Measurements from ENCODE around the gene TRERF1. TPM values are rescaled to one million over a fixed set of nuclear protein-coding genes. Genes with fewer than 3 reads are reported as not detected.

TRERF1 gene
- total RNA-seq, 1 donor from 2014 or later = 37.3 TPM

DNA sequence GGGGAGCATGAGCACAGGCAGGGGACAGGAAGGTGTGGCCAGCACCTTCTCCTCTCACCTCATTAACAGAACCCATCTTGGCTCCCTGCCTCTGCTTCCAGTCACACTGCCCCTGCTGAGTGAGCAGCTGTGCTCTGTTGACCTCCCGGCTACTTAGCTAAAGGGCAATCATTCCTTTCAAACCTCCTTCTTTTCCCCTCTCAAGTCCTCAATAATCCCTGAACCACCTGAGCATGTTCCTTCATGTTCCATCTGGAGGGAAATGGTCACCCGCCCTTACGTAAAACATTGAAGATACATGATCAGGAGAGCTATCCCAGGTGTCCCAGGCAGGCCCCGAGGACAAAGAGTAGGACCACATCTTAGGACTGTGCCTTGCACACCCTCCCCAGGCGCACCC lies 212.4 kb downstream of the TRERF1 start:
- Mint-ChIP-seq H3K9me3 (no peaks in the 10 kb centered on the region), H3K4me3 (no peak overlapping the region), H3K27me3 (no peaks in the 10 kb centered on the region), H3K4me1 (no peaks in the 10 kb centered on the region), H3K36me3 (ENCODE audit: low read depth) (peaks cover 45% of the 10 kb centered on the region), H3K27ac (peak overlapping the region; percentile 55)
- intact Hi-C loops (cut with micrococcal nuclease) = no loop called here
- DNase-seq = no peak

DNA sequence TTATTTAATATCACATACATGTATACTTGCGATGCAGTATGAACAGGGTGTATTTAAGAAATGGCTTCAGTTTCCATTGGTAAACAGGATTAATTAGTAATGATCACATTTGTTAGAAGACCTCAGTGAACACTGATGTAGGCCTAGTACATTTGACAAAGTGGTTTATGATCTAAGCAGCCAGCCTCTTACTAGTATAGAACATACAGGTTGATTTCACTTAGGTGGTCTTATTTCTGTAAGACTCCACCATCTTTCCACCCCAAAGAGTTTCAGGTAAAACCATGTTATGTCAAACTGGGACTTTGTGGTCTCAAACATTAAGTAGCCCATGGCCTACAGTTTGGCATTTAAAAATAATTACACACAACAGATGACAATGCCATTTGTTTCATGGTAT lies 213.9 kb downstream of the TRERF1 start:
- H3K9me3 Mint-ChIP-seq = no peaks in the 10 kb centered on the region
- H3K4me3 Mint-ChIP-seq = no peak overlapping the region
- no peaks in the 10 kb centered on the region for H3K4me1 Mint-ChIP-seq
- intact Hi-C loops (cut with micrococcal nuclease) = no loop called here
- peaks cover 42% of the 10 kb centered on the region for H3K36me3 Mint-ChIP-seq (ENCODE audit: low read depth)
- H3K27ac Mint-ChIP-seq = no peak overlapping the region
- DNase-seq = no peak
- no peaks in the 10 kb centered on the region for H3K27me3 Mint-ChIP-seq

DNA sequence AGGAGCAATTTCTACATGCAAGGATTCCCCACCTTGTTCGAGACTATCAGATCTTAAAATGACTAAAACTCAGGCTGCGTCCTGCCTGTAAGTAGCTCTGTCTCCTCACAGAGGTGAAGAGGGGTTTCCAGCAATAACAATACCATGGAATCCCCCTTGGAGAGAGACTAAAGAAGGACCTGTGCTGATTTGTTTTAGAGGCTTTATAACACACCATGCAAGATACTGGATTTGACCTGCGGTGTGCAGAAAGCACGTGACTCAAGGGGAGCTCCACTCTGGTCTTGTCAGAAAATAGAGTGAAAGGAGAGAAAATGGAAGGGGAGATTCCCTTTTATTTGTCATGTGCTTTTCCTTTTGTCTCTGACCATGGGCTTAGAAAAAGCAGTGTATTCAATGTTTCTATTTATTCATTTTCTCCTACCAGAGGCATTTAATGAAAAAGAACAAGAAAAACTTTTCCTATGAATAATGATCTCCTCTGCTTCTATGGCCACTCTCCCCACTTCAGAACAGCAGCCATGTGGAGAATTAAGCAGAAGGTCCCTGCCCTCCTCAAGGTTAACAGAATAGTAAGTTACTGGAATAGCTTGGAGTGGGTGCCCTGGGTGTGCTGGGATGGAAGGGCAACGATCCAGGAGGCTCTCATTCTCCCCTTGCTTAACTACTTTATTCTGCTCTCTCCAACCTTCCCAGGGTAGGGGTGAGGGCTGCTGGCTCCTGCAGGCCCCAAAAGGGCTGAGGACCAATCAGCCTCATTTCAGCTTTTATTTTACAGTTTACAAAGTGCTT lies 214.8 kb downstream of the TRERF1 start:
- no peaks in the 10 kb centered on the region for H3K9me3 Mint-ChIP-seq
- H3K27me3 Mint-ChIP-seq = no peaks in the 10 kb centered on the region
- peaks cover 44% of the 10 kb centered on the region for H3K36me3 Mint-ChIP-seq (ENCODE audit: low read depth)
- H3K27ac Mint-ChIP-seq = peak overlapping the region; percentile 74
- no peaks in the 10 kb centered on the region for H3K4me1 Mint-ChIP-seq
- DNase-seq = no peak
- H3K4me3 Mint-ChIP-seq = no peak overlapping the region
- intact Hi-C loops (cut with micrococcal nuclease) = no loop called here

DNA sequence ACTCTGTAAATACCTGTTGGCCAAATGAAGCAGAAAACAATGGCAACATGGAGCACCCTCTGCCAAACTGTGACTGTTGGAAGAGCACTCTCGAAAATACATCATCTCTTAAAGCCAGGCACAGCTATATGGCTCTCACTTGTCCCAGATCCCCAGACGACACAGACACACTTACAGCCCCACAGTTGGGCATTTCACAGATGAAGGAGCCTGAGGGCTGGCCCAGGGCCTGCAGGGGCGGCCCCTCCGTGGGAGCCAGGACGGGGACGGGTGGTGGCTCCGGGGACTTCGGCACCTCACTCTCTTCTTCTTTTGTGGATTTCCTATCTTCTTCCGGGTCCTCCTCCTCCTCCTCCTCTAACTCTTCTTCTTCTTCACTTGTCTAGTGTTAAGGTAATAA lies 215.7 kb downstream of the TRERF1 start:
- H3K9me3 Mint-ChIP-seq = no peaks in the 10 kb centered on the region
- H3K27ac Mint-ChIP-seq = peak overlapping the region; percentile 47
- H3K36me3 Mint-ChIP-seq (ENCODE audit: low read depth) = peaks cover 41% of the 10 kb centered on the region
- no peak for DNase-seq
- intact Hi-C loops (cut with micrococcal nuclease) = no loop called here
- no peak overlapping the region for H3K4me3 Mint-ChIP-seq
- H3K4me1 Mint-ChIP-seq = no peaks in the 10 kb centered on the region
- no peaks in the 10 kb centered on the region for H3K27me3 Mint-ChIP-seq

DNA sequence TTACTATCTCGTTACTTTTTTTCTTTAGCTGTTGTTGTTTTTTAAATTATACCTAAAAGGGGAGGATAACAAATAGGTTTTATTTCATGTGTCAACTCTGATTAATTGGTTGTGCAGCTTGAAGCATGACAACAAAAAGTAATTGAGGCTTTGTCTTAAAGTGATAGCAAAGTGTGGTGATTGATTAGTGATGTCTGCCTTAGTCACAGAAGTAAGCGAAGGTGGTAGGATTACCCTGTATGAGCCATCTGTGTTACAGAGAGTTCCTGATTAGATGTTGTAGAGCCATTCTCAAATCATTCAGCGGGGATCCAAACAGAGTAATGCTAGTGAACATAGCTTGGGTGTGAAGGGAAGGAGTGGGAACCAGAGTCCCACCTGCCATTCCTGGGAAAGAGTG lies 219.7 kb downstream of the TRERF1 start:
- no peak overlapping the region for H3K27ac Mint-ChIP-seq
- DNase-seq = no peak
- intact Hi-C loops (cut with micrococcal nuclease) = no loop called here
- H3K4me3 Mint-ChIP-seq = no peak overlapping the region
- H3K9me3 Mint-ChIP-seq = no peaks in the 10 kb centered on the region
- no peaks in the 10 kb centered on the region for H3K27me3 Mint-ChIP-seq
- no peaks in the 10 kb centered on the region for H3K4me1 Mint-ChIP-seq
- H3K36me3 Mint-ChIP-seq (ENCODE audit: low read depth) = peaks cover 43% of the 10 kb centered on the region

DNA sequence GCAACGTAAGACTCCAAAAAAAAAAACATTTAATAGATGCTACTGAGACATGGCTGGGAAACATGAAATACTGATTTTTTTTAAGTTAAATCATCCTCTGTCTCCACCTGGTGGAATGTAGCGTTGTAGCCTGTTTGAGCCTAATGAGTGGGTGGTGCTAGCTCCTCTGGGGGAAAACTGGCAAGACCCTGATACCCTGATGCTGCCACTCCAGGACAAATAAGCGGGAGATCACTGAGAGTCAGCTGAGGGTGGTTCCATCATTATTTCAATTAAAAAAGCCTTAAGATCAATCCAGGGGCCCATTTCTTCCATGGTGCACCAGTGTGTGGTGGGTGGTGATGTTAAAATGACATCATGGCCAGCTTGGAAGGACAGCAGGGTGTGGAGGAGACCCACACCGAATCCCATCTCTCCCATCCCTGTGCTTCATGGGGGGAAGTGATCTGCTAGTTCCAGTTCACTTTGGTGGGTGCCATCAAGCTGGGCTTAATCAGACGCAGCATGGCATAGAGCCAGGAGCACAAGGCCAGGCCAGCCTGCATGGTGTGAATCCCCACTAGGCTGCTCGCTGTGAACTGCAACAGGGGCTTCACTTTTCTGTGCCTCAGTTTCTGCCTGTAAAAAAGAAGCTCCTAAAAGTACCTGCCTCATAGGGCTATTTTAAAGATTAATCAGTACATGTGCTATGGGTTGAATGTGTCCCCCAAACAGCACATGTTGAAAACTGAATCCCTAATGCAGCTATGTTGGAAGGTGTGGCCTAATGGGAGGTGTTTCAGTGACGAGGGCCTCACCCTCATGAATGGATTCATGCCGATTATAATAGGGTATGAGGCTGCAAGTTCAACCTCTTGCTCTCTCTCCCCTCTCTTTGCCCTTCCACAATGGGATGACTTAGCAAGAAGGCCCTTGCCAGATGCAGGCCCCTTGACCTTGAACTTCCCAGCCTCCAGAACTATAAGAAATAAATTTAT lies 221.1 kb downstream of the TRERF1 start:
- no peak overlapping the region for H3K27ac Mint-ChIP-seq
- no peak for DNase-seq

GRCh38 chr6:42229506-42230119 lies 222.1 kb downstream of the TRERF1 start:
- Mint-ChIP-seq H3K36me3 (ENCODE audit: low read depth) (peaks cover 30% of the 10 kb centered on the region), H3K4me3 (no peak overlapping the region), H3K27ac (peak overlapping the region; percentile 56), H3K4me1 (peaks cover 1% of the 10 kb centered on the region), H3K27me3 (no peaks in the 10 kb centered on the region), H3K9me3 (no peaks in the 10 kb centered on the region)
- DNase-seq = no peak
- intact Hi-C loops (cut with micrococcal nuclease) = no loop called here

More for the DNA sequence above, 221.1 kb downstream of the TRERF1 start:
- Mint-ChIP-seq H3K4me3 (no peak overlapping the region), H3K4me1 (no peaks in the 10 kb centered on the region), H3K9me3 (no peaks in the 10 kb centered on the region), H3K27me3 (no peaks in the 10 kb centered on the region), H3K36me3 (ENCODE audit: low read depth) (peaks cover 35% of the 10 kb centered on the region)
- intact Hi-C loops (cut with micrococcal nuclease) = no loop called here

DNA sequence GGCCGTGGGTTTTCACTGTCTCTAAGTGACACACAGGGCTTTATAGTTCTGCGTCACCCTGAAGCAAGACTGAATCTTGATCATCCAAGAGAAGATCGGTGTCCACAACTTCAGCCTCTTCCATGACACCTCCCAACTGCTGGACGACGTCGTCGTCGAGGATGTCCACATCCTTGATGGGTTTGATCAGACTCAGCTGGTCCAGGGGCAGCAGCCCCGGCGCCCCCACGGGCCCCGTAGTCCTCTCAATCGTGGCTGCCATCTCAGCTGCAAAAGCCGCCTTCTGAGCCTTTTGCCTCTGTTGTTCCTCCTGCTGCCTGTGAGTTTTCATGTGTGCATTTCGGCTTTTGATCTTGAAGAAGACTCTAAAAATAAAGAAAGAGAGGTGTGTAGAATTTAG lies 223.4 kb downstream of the TRERF1 start:
- no peak for DNase-seq
- Mint-ChIP-seq H3K27me3 (no peaks in the 10 kb centered on the region), H3K27ac (peak overlapping the region; percentile 20), H3K4me3 (no peak overlapping the region), H3K36me3 (ENCODE audit: low read depth) (peaks cover 29% of the 10 kb centered on the region), H3K4me1 (peaks cover 7% of the 10 kb centered on the region), H3K9me3 (no peaks in the 10 kb centered on the region)
- intact Hi-C loops (cut with micrococcal nuclease) = no loop called here

- no peak for DNase-seq
- Mint-ChIP-seq H3K36me3 (ENCODE audit: low read depth) (peaks cover 26% of the 10 kb centered on the region), H3K4me1 (peaks cover 7% of the 10 kb centered on the region), H3K9me3 (no peaks in the 10 kb centered on the region), H3K4me3 (no peak overlapping the region), H3K27me3 (no peaks in the 10 kb centered on the region), H3K27ac (no peak overlapping the region)
- intact Hi-C loops (cut with micrococcal nuclease) = no loop called here
These were observed 224.4 kb downstream of the TRERF1 start for GRCh38 chr6:42227173-42227850.

- no peak for DNase-seq
- Mint-ChIP-seq H3K27me3 (no peaks in the 10 kb centered on the region), H3K4me3 (no peak overlapping the region), H3K9me3 (no peaks in the 10 kb centered on the region), H3K27ac (no peak overlapping the region), H3K4me1 (peaks cover 7% of the 10 kb centered on the region), H3K36me3 (ENCODE audit: low read depth) (peaks cover 21% of the 10 kb centered on the region)
- intact Hi-C loops (cut with micrococcal nuclease) = no loop called here
These were observed 225.0 kb downstream of the TRERF1 start for GRCh38 chr6:42226645-42227143.

- DNase-seq = no peak
- H3K27ac Mint-ChIP-seq = no peak overlapping the region
- no peak overlapping the region for H3K4me3 Mint-ChIP-seq
- H3K27me3 Mint-ChIP-seq = no peaks in the 10 kb centered on the region
- intact Hi-C loops (cut with micrococcal nuclease) = no loop called here
- H3K36me3 Mint-ChIP-seq (ENCODE audit: low read depth) = peaks cover 21% of the 10 kb centered on the region
- peaks cover 7% of the 10 kb centered on the region for H3K4me1 Mint-ChIP-seq
- no peaks in the 10 kb centered on the region for H3K9me3 Mint-ChIP-seq
These were observed 225.5 kb downstream of the TRERF1 start for GRCh38 chr6:42226161-42226611.

DNA sequence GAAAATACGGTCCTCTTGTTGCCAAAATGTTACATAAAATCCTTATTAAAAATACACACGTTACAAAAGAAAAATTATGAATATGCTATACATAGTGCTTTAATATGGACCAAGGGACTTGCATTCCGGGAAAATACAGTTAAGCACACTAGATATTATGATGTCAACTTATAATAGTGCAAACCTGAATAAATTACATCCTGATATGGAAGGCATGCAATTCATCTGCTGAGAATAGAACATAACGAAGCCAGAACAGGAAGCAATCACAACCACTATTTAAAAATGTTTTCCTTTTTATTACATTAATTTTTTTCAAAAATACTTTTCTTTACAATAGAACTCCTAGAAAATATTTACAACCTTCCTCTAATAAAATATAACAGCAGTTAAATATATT lies 226.3 kb downstream of the TRERF1 start:
- H3K4me3 Mint-ChIP-seq = no peak overlapping the region
- no peaks in the 10 kb centered on the region for H3K9me3 Mint-ChIP-seq
- H3K27ac Mint-ChIP-seq = no peak overlapping the region
- DNase-seq = no peak
- H3K27me3 Mint-ChIP-seq = no peaks in the 10 kb centered on the region
- peaks cover 21% of the 10 kb centered on the region for H3K36me3 Mint-ChIP-seq (ENCODE audit: low read depth)
- intact Hi-C loops (cut with micrococcal nuclease) = loop anchor here (2.0 kb wide), 1 partner anchor 115 kb away; no protein-coding TSS in a partner anchor
- peaks cover 9% of the 10 kb centered on the region for H3K4me1 Mint-ChIP-seq

DNA sequence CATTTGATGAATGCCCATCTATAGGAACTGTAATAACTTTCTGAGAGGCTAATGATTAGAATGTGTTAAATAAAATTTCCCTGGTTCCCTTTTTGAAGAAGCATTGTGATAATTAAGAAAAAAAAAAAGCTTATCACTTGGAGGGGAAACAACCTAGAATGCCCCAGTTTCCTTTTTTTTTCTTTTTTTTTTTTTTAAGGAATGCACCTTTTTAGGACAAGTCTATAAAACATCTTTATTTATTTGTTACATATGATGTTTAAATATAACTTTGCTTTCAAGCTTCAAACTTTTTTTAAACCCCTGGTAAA lies 226.7 kb downstream of the TRERF1 start:
- peaks cover 9% of the 10 kb centered on the region for H3K4me1 Mint-ChIP-seq
- intact Hi-C loops (cut with micrococcal nuclease) = loop anchor here (2.0 kb wide), 1 partner anchor 116 kb away; no protein-coding TSS in a partner anchor
- H3K4me3 Mint-ChIP-seq = no peak overlapping the region
- H3K27ac Mint-ChIP-seq = no peak overlapping the region
- H3K36me3 Mint-ChIP-seq (ENCODE audit: low read depth) = peaks cover 21% of the 10 kb centered on the region
- H3K9me3 Mint-ChIP-seq = no peaks in the 10 kb centered on the region
- DNase-seq = no peak
- no peaks in the 10 kb centered on the region for H3K27me3 Mint-ChIP-seq

Measured in activated CD4-positive, alpha-beta T cell treated with anti-CD3 and anti-CD28 coated beads, Interleukin-2, amount 10 ng/mL, durations not matched to agents 24 days and 14 days (primary cell).